H1 (cell line): Measurements from ENCODE around the gene PTN. TPM values are rescaled to one million over a fixed set of nuclear protein-coding genes. Genes with fewer than 3 reads are reported as not detected.

ENCODE experiments used
- CTCF ChIA-PET: fragments of 300-600 bp; sonication (Branson Sonifier 250); formaldehyde crosslinking; loops from one replicate; lab custom pipeline; 2021; ENCODE audit not compliant: partially characterized antibody; lab: Charles Lee
- POLR2A ChIA-PET: fragments of 300-600 bp; sonication (Branson Sonifier 250); formaldehyde crosslinking; loops from one replicate; lab custom pipeline; 2021; ENCODE audit warnings: inconsistent platforms; ENCODE audit not compliant: partially characterized antibody; lab: Charles Lee
- DNase-seq, 2 experiments: peaks; one replicate each; pipeline versions ENCODE4 v3.0.0 to v3.0.0-alpha.2; 2010 to 2022; ENCODE audit warnings: low spot score in 2 of 2, low read depth in 1 of 2, mixed read lengths in 1 of 2
- FAIRE-seq: peaks from 2 replicates; lab custom pipeline; 2011; peaks lifted over from hg19 to GRCh38; lab: Jason Lieb, UNC
- H2AFZ ChIP-seq: 2 replicates; pipeline ENCODE4 v1.8.1; 2012; ENCODE audit warnings: low read length, inconsistent platforms
- H2AK5ac ChIP-seq: 2 replicates; pipeline ENCODE4 v1.6.1; 2013; ENCODE audit warnings: low read depth, low read length
- H2BK120ac ChIP-seq: replicated peaks from 2 replicates; pipeline ENCODE3; 2013; ENCODE audit warnings: low read depth, low read length, inconsistent platforms
- H2BK12ac ChIP-seq: 2 replicates; pipeline ENCODE4 v1.6.1; 2013; ENCODE audit warnings: low read depth, low read length
- H2BK15ac ChIP-seq: 2 replicates; pipeline ENCODE4 v1.6.1; 2013; ENCODE audit warnings: low read length
- H2BK20ac ChIP-seq: 2 replicates; pipeline ENCODE4 v1.6.1; 2013; ENCODE audit warnings: low read length
- H2BK5ac ChIP-seq: 2 replicates; pipeline ENCODE4 v1.6.1; 2013; ENCODE audit warnings: low read depth, low read length
- H3K14ac ChIP-seq: 2 replicates; pipeline ENCODE4 v1.6.1; 2013; ENCODE audit warnings: inconsistent platforms; ENCODE audit not compliant: insufficient read length
- H3K18ac ChIP-seq: 2 replicates; pipeline ENCODE4 v1.6.1; 2013; ENCODE audit warnings: low read length; ENCODE audit errors: extremely low read depth
- H3K23ac ChIP-seq: 2 replicates; pipeline ENCODE4 v1.6.1; 2013; ENCODE audit warnings: inconsistent platforms; ENCODE audit not compliant: insufficient read length
- H3K23me2 ChIP-seq: 2 replicates; pipeline ENCODE4 v1.6.1; 2013; ENCODE audit warnings: low read depth, low read length
- H3K27ac ChIP-seq: 2 replicates; pipeline ENCODE4 v1.6.1; 2011; ENCODE audit warnings: low read depth, low read length, inconsistent platforms
- H3K27me3 ChIP-seq, 4 experiments: replicated peaks in 1 of 4; 1 replicate in 1 of 4; 2 replicates in 3 of 4; pipeline versions ENCODE4 v1.6.1 to v1.8.1; 2011 to 2013; ENCODE audit warnings: low read length in 3 of 4, mild to moderate bottlenecking in 3 of 4, inconsistent platforms in 2 of 4, mixed read lengths in 2 of 4, moderate library complexity in 1 of 4; ENCODE audit not compliant: control insufficient read depth in 3 of 4, insufficient read depth in 3 of 4; ENCODE audit errors: extremely low read depth in 1 of 4
- H3K36me3 ChIP-seq, 4 experiments: 2 replicates each; pipeline versions ENCODE4 v1.6.1 to v1.8.1; 2011 to 2013; ENCODE audit warnings: mild to moderate bottlenecking in 4 of 4, low read length in 3 of 4, moderate library complexity in 2 of 4, control low read depth in 1 of 4, inconsistent platforms in 1 of 4; ENCODE audit not compliant: insufficient read depth in 4 of 4, control insufficient read depth in 2 of 4
- H3K4ac ChIP-seq: replicated peaks from 2 replicates; pipeline ENCODE3; 2013; ENCODE audit warnings: low read length, low read depth, mixed read lengths, inconsistent platforms; ENCODE audit not compliant: insufficient read length
- H3K4me1 ChIP-seq, 4 experiments: replicated peaks in 1 of 4; 1 replicate in 1 of 4; 2 replicates in 3 of 4; pipeline versions ENCODE4 v1.6.1 to v1.8.1; 2011 to 2013; ENCODE audit warnings: low read length in 3 of 4, inconsistent platforms in 2 of 4, mixed read lengths in 1 of 4; ENCODE audit not compliant: insufficient read depth in 4 of 4, control insufficient read depth in 3 of 4
- H3K4me2 ChIP-seq, 2 experiments: 2 replicates each; pipeline versions ENCODE4 v1.6.1 to v1.8.1; 2011 to 2013; ENCODE audit warnings: low read depth in 2 of 2, low read length in 2 of 2, control low read depth in 1 of 2, inconsistent platforms in 1 of 2, mild to moderate bottlenecking in 1 of 2; ENCODE audit not compliant: insufficient read depth in 1 of 2
- H3K4me3 ChIP-seq, 4 experiments: fragments of 200-600, 300-600 bp in 1 of 4; sonication (generic), shearing (Covaris generic), sonication (Bioruptor Twin) in 1 of 4; 2 replicates each; pipeline versions ENCODE4 v1.5.1 to v1.8.1; 2011 to 2016; ENCODE audit warnings: low read length in 4 of 4, low read depth in 3 of 4, control low read depth in 2 of 4, inconsistent platforms in 2 of 4, mild to moderate bottlenecking in 2 of 4, mixed read lengths in 1 of 4, moderate library complexity in 1 of 4; ENCODE audit not compliant: insufficient read depth in 2 of 4; ENCODE audit errors: extremely low read depth in 1 of 4
- H3K56ac ChIP-seq: replicated peaks from 2 replicates; pipeline ENCODE3; 2013; ENCODE audit warnings: low read depth, mild to moderate bottlenecking, mixed read lengths, low read length, inconsistent platforms; ENCODE audit not compliant: insufficient read length
- H3K79me1 ChIP-seq: 2 replicates; pipeline ENCODE4 v1.6.1; 2013; ENCODE audit warnings: low read depth, low read length, control low read depth
- H3K79me2 ChIP-seq, 2 experiments: 2 replicates each; pipeline versions ENCODE4 v1.6.1 to v1.8.1; 2012 to 2013; ENCODE audit warnings: low read length in 2 of 2, mild to moderate bottlenecking in 2 of 2, inconsistent platforms in 1 of 2; ENCODE audit not compliant: insufficient read depth in 2 of 2, control insufficient read depth in 1 of 2
- H3K9ac ChIP-seq, 4 experiments: replicated peaks in 1 of 4; 1 replicate in 1 of 4; 2 replicates in 3 of 4; pipeline versions ENCODE4 v1.6.1 to v1.8.1; 2011 to 2013; ENCODE audit warnings: low read depth in 3 of 4, low read length in 3 of 4, control low read depth in 2 of 4, mild to moderate bottlenecking in 2 of 4, moderate library complexity in 2 of 4, inconsistent platforms in 1 of 4; ENCODE audit errors: extremely low read depth in 1 of 4
- H3K9me3 ChIP-seq, 2 experiments: 2 replicates each; pipeline versions ENCODE4 v1.6.1 to v1.8.1; 2012 to 2013; ENCODE audit warnings: mild to moderate bottlenecking in 2 of 2, moderate library complexity in 2 of 2, control low read depth in 1 of 2, inconsistent platforms in 1 of 2, low read depth in 1 of 2, low read length in 1 of 2, mixed read lengths in 1 of 2; ENCODE audit not compliant: insufficient read depth in 2 of 2
- H4K20me1 ChIP-seq, 2 experiments: replicated peaks in 1 of 2; 2 replicates each; pipeline versions ENCODE3 to v1.8.1; 2011 to 2013; ENCODE audit warnings: inconsistent platforms in 2 of 2, low read length in 2 of 2, mild to moderate bottlenecking in 1 of 2; ENCODE audit not compliant: insufficient read depth in 2 of 2, control insufficient read depth in 1 of 2
- H4K5ac ChIP-seq: 2 replicates; pipeline ENCODE4 v1.6.1; 2013; ENCODE audit warnings: low read length, low read depth, mixed read lengths, inconsistent platforms; ENCODE audit not compliant: insufficient read length
- H4K8ac ChIP-seq: 2 replicates; pipeline ENCODE4 v1.8.0; 2013; ENCODE audit warnings: mild to moderate bottlenecking, moderate library complexity, low read length, inconsistent platforms; ENCODE audit not compliant: insufficient read depth; ENCODE audit errors: extremely low read depth
- H4K91ac ChIP-seq: replicated peaks from 2 replicates; pipeline ENCODE3; 2013; ENCODE audit warnings: low read length, mixed read lengths, inconsistent platforms; ENCODE audit not compliant: insufficient read length
- BACH1 ChIP-seq: IDR thresholded peaks from 2 replicates; pipeline ENCODE4 v1.6.1; 2012; ENCODE audit warnings: low read length, improper control_type of control experiment
- CREB1 ChIP-seq: IDR thresholded peaks from 2 replicates; pipeline ENCODE4 v1.6.1; 2012; ENCODE audit warnings: inconsistent platforms
- EP300 ChIP-seq, 2 experiments: IDR thresholded peaks; 1 replicate in 1 of 2; 2 replicates in 1 of 2; pipeline ENCODE4 v1.6.1; 2011 to 2012; ENCODE audit warnings: low read depth in 2 of 2, low read length in 2 of 2, mild to moderate bottlenecking in 2 of 2, borderline replicate concordance in 1 of 2, inconsistent platforms in 1 of 2, moderate library complexity in 1 of 2
- HDAC6 ChIP-seq: IDR thresholded peaks from one replicate; pipeline ENCODE4 v1.7.1; 2012; ENCODE audit warnings: low read depth, mild to moderate bottlenecking, inconsistent platforms, low read length, moderate library complexity
- KDM4A ChIP-seq: IDR thresholded peaks from one replicate; pipeline ENCODE4 v1.7.1; 2012; ENCODE audit warnings: low read depth, mild to moderate bottlenecking, moderate library complexity, low read length, inconsistent platforms; ENCODE audit not compliant: severe bottlenecking
- POU5F1 ChIP-seq: IDR thresholded peaks from 2 replicates; pipeline ENCODE4 v1.6.1; 2011; ENCODE audit warnings: low read depth, mild to moderate bottlenecking, low read length, moderate library complexity
- YY1 ChIP-seq: IDR thresholded peaks from 2 replicates; pipeline ENCODE4 v1.6.1; 2011; ENCODE audit warnings: low read depth, mild to moderate bottlenecking, low read length
- ZNF274 ChIP-seq: IDR thresholded peaks from 2 replicates; pipeline ENCODE4 v1.7.0; 2012; ENCODE audit warnings: low read length, borderline replicate concordance; ENCODE audit errors: extremely low read depth
- WGBS, 2 experiments: shearing (Covaris generic) in 1 of 2; methylation state at CpG; one replicate each; pipeline versions ENCODE4 v1.1.6 to v1.1.7; 2013 to 2015; ENCODE audit warnings: low lambda C conversion rate in 2 of 2, mixed read lengths in 2 of 2, inconsistent platforms in 1 of 2, low coverage in 1 of 2, missing lambda C conversion rate in 1 of 2; ENCODE audit not compliant: insufficient replicate concordance in 2 of 2, insufficient coverage in 1 of 2, insufficient read length in 1 of 2; ENCODE audit errors: extremely low coverage in 1 of 2, missing lambda C conversion rate in 1 of 2; 5-methylcytosine and 5-hydroxymethylcytosine counted together
- polyA plus RNA-seq, 7 experiments: library from polyadenylated mRNA; depleted of rRNA in 3 of 7; stranded (reverse) in 5 of 7; unstranded in 2 of 7; fragments of >200 nt in 5 of 7; fragments of 200-250 nt in 2 of 7; gene quantifications; 1 replicate in 5 of 7; 2 replicates in 1 of 7; 4 replicates in 1 of 7; pipeline versions ENCODE4 v1.2.1 to v1.2.3, GENCODE V29; 2011 to 2013; ENCODE audit warnings: missing spikeins in 2 of 7, mixed read lengths in 2 of 7
- total RNA-seq: library from RNA; stranded (reverse); fragmentation: NEBNext Ultra II Directional; extraction: Animal tissue kit (Norgen Biotek cat#: 25700); gene quantifications from 2 replicates; pipeline ENCODE4 v1.2.1, GENCODE V29; 2021

The PTN gene
- total and polyA plus RNA-seq, 2 of the 8 experiments (the other 6 are each of a cell fraction or from before 2014, with no cell fraction given) = 23.1 to 27.8 TPM

- CTCF ChIA-PET = interaction anchor here (1.2 to 2.1 kb wide), 7 partner anchors 9 to 140 kb away, joined by 3 to 9 read pairs (median 6); no protein-coding TSS in a partner anchor
- TF ChIP-seq YY1 (no peak), ZNF274 (no peak), EP300 (IDR thresholded peaks at IDR 0.05; ENCODE audit: borderline replicate concordance in 1 of 2, low read depth in 2 of 2, low read length in 2 of 2) (no peak), BACH1 (no peak), POU5F1 (no peak), CREB1 (no peak), HDAC6 (no peak), KDM4A (no peak)
These were observed 38.8 kb downstream of the PTN start for GRCh38 chr7:137304624-137305235.

More at GRCh38 chr7:137304624-137305235, 38.8 kb downstream of the PTN start:
- no peak overlapping the region for H2BK5ac ChIP-seq
- H3K4me3 ChIP-seq = no peak overlapping the region
- no peaks in the 10 kb centered on the region for H3K23me2 ChIP-seq
- H3K27ac ChIP-seq = no peak overlapping the region
- no peak overlapping the region for H3K9ac ChIP-seq
- H3K18ac ChIP-seq = no peak overlapping the region
- POLR2A ChIA-PET = interaction anchor here (1.1 kb wide), 1 partner anchor 8 kb away, joined by 3 read pairs; no protein-coding TSS in a partner anchor
- H3K14ac ChIP-seq = no peak overlapping the region
- no peaks in the 10 kb centered on the region for H3K79me2 ChIP-seq
- no peak for DNase-seq
- H3K36me3 ChIP-seq = no peaks in the 10 kb centered on the region
- no peak overlapping the region for H3K4me2 ChIP-seq
- H3K27me3 ChIP-seq = no peaks in the 10 kb centered on the region
- H4K91ac ChIP-seq = no peak overlapping the region
- H4K20me1 ChIP-seq = no peaks in the 10 kb centered on the region
- H4K8ac ChIP-seq = no peak overlapping the region
- H2BK12ac ChIP-seq = no peak overlapping the region
- H2AFZ ChIP-seq = no peak overlapping the region
- 78% methylated on average over 9 of the region's 9 CpGs; no CpG with 5 or more reads in 1 of the 2 experiments for WGBS, 2 experiments
- H2AK5ac ChIP-seq = no peak overlapping the region
- H4K5ac ChIP-seq = no peak overlapping the region
- H3K23ac ChIP-seq = no peak overlapping the region
- no peaks in the 10 kb centered on the region; a peak in 1 of 7 replicates for H3K4me1 ChIP-seq
- H2BK20ac ChIP-seq = no peak overlapping the region
- no peaks in the 10 kb centered on the region for H3K79me1 ChIP-seq
- no peak overlapping the region for H2BK15ac ChIP-seq
- H3K9me3 ChIP-seq = no peaks in the 10 kb centered on the region
- no peak for FAIRE-seq
- H3K56ac ChIP-seq = no peak overlapping the region
- H2BK120ac ChIP-seq = no peak overlapping the region
- H3K4ac ChIP-seq = no peak overlapping the region
